OCI-LY3 (cell line): ENCODE data around the gene PLCB4.

Experiments used
- H2AFZ ChIP-seq: fragments of 200-600, 300-600 bp; shearing (Covaris generic); 2 replicates; pipeline ENCODE4 v1.6.0; 2014; ENCODE audit warnings: antibody characterized with exemption, low read depth, low read length
- H3K27ac ChIP-seq: fragments of 200-600, 300-600 bp; sonication (generic); 2 replicates; pipeline ENCODE4 v1.5.1; 2014; ENCODE audit warnings: mild to moderate bottlenecking, low read length, moderate library complexity, mixed read lengths
- H3K27me3 ChIP-seq: fragments of 200-600, 300-600 bp; sonication (generic); 2 replicates; pipeline ENCODE4 v1.6.1; 2014; ENCODE audit warnings: low read depth, low read length, mixed read lengths
- H3K36me3 ChIP-seq: fragments of 200-600, 300-600 bp; sonication (generic); replicated peaks from 2 replicates; pipeline ENCODE3; 2014; ENCODE audit warnings: low read depth, low read length, mixed read lengths
- H3K4me1 ChIP-seq: fragments of 300-600, 200-600 bp; sonication (generic); 2 replicates; pipeline ENCODE4 v1.6.1; 2014; ENCODE audit warnings: low read length, mixed read lengths
- H3K4me2 ChIP-seq: fragments of 200-600, 300-600 bp; sonication (generic); 2 replicates; pipeline ENCODE4 v1.6.1; 2014; ENCODE audit warnings: low read length, mixed read lengths
- H3K4me3 ChIP-seq: fragments of 300-600, 200-600 bp; sonication (generic); 2 replicates; pipeline ENCODE4 v1.5.1; 2014; ENCODE audit warnings: antibody characterized with exemption, mild to moderate bottlenecking, low read length, moderate library complexity
- H3K79me2 ChIP-seq: fragments of 300-600, 200-600 bp; shearing (Covaris generic); 2 replicates; pipeline ENCODE4 v1.6.1; 2014; ENCODE audit warnings: mild to moderate bottlenecking, low read length, mixed read lengths
- H3K9ac ChIP-seq: fragments of 300-600, 200-600 bp; shearing (Covaris generic); 2 replicates; pipeline ENCODE4 v1.6.0; 2014; ENCODE audit warnings: mild to moderate bottlenecking, low read length, moderate library complexity
- H3K9me3 ChIP-seq: fragments of 200-600, 300-600 bp; shearing (Covaris generic); 2 replicates; pipeline ENCODE4 v1.6.1; 2014; ENCODE audit warnings: low read length, mixed read lengths; ENCODE audit not compliant: insufficient read depth
- H4K20me1 ChIP-seq: fragments of 200-600, 300-600 bp; sonication (generic); 2 replicates; pipeline ENCODE4 v1.6.1; 2016; ENCODE audit warnings: low read length, mixed read lengths; ENCODE audit not compliant: insufficient read depth
- CTCF ChIP-seq: fragments of 200-600, 300-600 bp; sonication (generic); IDR thresholded peaks from 2 replicates; pipeline ENCODE4 v1.5.1; 2014; ENCODE audit warnings: antibody characterized with exemption, low read length, low read depth
- EZH2phosphoT487 ChIP-seq: fragments of 200-600 bp; shearing (Covaris generic); IDR thresholded peaks from 2 replicates; pipeline ENCODE4 v1.6.1; 2018; ENCODE audit warnings: antibody characterized with exemption, mixed run types, low read depth

Gene PLCB4

GRCh38 chr20:9491324-9491723, 422.4 kb downstream of the PLCB4 start:
- Histone ChIP-seq H2AFZ (no peak overlapping the region), H3K4me3 (no peak overlapping the region), H3K79me2 (no peaks in the 10 kb centered on the region), H3K4me2 (no peak overlapping the region), H3K4me1 (0 out of 2 replicates have a peak, but pooled peaks cover 4% of the 10 kb centered on the region), H3K27ac (no peak overlapping the region), H4K20me1 (no peaks in the 10 kb centered on the region), H3K9ac (no peak overlapping the region), H3K36me3 (no peaks in the 10 kb centered on the region), H3K27me3 (peaks cover 19% of the 10 kb centered on the region), H3K9me3 (no peaks in the 10 kb centered on the region; the same call in 1 of the 2 replicates)
- no peak for TF ChIP-seq EZH2phosphoT487
- no peak for TF ChIP-seq CTCF

GRCh38 chr20:9492067-9492466, 423.2 kb downstream of the PLCB4 start:
- Histone ChIP-seq H4K20me1 (no peaks in the 10 kb centered on the region), H3K36me3 (no peaks in the 10 kb centered on the region), H3K9ac (no peak overlapping the region), H3K27me3 (peaks cover 19% of the 10 kb centered on the region), H3K4me3 (no peak overlapping the region), H2AFZ (no peak overlapping the region), H3K4me1 (0 out of 2 replicates have a peak, but pooled peaks cover 4% of the 10 kb centered on the region), H3K27ac (no peak overlapping the region), H3K4me2 (no peak overlapping the region), H3K79me2 (no peaks in the 10 kb centered on the region), H3K9me3 (no peaks in the 10 kb centered on the region; the same call in 1 of the 2 replicates)
- TF ChIP-seq EZH2phosphoT487 (no peak), CTCF (no peak)

DNA sequence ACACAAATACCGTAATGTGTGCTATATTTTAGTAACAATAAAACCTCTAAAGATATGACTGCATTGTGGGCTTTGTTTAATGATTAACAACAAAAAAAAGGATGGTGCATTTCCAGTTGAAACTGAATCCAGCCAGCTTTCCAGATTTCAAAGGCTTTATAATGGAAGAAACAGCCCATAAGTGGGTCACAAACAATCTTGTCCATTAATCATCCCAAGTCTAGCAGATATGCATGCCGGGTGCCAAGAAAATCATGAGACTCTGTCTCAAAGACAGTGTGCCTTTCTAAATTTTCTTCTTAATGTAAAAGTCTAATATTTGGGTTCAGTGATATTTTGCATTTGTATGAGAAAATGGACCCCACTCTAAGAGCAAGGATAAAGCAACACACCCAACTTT, 424.9 kb downstream of the PLCB4 start:
- H3K4me3 ChIP-seq, result no peak overlapping the region
- TF ChIP-seq CTCF, result no peak
- TF ChIP-seq EZH2phosphoT487, result no peak
- no peaks in the 10 kb centered on the region for H3K36me3 ChIP-seq
- no peaks in the 10 kb centered on the region for H3K79me2 ChIP-seq
- H3K4me2 ChIP-seq, result no peak overlapping the region
- peaks cover 19% of the 10 kb centered on the region for H3K27me3 ChIP-seq
- H3K27ac ChIP-seq, result no peak overlapping the region
- H2AFZ ChIP-seq, result no peak overlapping the region
- H4K20me1 ChIP-seq, result no peaks in the 10 kb centered on the region
- no peak overlapping the region for H3K9ac ChIP-seq
- H3K9me3 ChIP-seq, result no peaks in the 10 kb centered on the region; the same call in 1 of the 2 replicates
- 0 out of 2 replicates have a peak, but pooled peaks cover 4% of the 10 kb centered on the region for H3K4me1 ChIP-seq

- no peak overlapping the region for H3K27ac ChIP-seq
- no peaks in the 10 kb centered on the region for H3K36me3 ChIP-seq
- H3K4me1 ChIP-seq, result peaks cover 7% of the 10 kb centered on the region
- no peaks in the 10 kb centered on the region for H3K79me2 ChIP-seq
- no peak overlapping the region for H3K4me2 ChIP-seq
- peaks cover 6% of the 10 kb centered on the region; the same call in 1 of the 2 replicates for H3K27me3 ChIP-seq
- no peak overlapping the region for H2AFZ ChIP-seq
- H4K20me1 ChIP-seq, result no peaks in the 10 kb centered on the region
- no peaks in the 10 kb centered on the region for H3K9me3 ChIP-seq
- H3K4me3 ChIP-seq, result no peak overlapping the region
- TF ChIP-seq CTCF (no peak), EZH2phosphoT487 (no peak)
- no peak overlapping the region for H3K9ac ChIP-seq
These were observed 426.8 kb downstream of the PLCB4 start for GRCh38 chr20:9495701-9496100.
